GM18502 (cell line): Measurements from ENCODE around the gene RPA1.
"Not testable (repeated sequence)": the region's sequence is repeated elsewhere in the genome, so short reads cannot be mapped to it uniquely, and the experiment has no call there.

Source experiments
- ATAC-seq: cut with Tn5 transposase; IDR thresholded peaks from one replicate; pipeline ENCODE4 v1.9.1; 2021; ENCODE audit warnings: mild to moderate bottlenecking; ENCODE audit not compliant: unreplicated experiment, poor library complexity

The RPA1 gene

DNA sequence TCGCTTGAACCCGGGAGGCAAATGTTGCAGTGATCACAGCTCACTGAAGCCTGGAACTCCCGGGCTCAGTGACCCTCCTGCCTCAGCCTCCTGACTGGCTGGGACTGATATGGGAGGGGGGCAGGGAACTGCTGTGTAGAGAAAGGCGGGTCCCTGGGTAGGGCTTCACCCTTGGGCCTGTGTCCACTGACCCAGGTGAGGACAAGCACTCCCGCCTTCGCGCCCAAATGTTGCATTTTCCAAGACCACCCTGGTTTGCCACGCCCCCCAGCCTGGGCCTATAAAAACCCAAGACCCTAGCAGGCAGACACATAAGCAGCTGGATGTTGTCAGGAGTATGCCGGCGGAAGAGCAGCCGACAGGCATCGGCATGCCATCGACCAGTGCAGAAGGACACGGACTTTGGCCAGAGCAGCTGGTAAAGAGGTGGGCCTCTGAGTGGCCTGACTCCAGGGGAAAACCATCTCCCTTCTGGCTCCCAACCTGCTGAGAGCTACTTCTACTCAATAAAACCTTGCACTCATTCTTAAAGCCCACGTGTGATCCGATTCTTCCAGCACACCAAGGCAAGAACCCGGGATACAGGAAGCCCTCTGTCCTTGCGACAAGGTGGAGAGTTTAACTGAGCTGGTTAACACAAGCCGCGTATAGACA, 19.2 kb upstream of the RPA1 start:
- ATAC-seq, result no peak

DNA sequence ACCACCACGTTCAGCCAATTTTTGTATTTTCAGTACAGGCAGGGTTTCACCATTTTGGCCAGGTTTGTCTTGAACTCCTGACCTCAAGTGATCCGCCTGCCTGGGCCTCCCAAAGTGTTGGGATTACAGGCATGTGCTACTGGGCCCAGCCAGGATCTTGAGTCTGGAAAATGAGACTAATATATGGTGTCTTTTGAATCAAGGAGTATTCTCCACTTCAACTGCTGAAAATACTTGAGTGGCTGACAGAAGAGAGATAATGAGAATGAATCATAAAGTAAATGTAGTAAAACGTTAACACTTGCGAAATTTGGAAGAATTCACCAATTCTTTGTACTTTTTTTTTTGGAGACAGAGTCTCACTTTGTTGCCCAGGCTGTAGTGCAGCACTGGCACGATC, 16.7 kb upstream of the RPA1 start:
- ATAC-seq, result no peak

DNA sequence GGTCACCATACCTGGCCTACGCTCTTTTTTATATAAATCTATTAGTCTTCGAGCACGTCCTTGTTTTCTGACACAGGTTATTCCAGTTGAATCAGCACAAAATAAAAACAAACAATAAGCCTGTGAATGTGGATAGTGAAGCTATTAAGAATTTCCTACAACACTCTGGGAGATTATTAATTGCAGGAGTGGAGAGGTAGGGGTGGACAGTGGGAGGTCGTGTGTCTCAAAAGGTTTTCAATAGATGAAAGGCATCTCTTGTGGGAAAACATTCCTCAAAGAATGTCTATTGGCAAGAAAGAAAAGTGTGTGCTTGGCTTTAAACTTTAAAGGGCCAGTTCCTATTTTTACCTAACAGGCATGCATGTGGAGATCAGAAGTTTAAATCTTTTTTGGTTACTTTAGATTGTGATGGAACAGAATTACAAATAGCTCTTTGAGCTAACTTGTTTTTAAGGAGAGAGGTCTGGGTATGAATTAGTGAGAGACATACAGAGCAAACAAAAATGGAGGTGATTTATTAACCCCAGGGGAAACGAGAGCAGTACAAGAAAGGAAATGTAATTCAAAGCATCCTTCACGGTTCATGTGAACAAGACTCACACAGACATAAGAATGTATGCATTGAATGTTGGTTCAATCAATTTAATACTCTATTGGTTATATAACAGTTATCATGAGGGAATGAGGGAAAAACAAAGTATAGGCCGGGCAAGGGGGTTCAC, 9.1 kb upstream of the RPA1 start:
- ATAC-seq, result no peak

DNA sequence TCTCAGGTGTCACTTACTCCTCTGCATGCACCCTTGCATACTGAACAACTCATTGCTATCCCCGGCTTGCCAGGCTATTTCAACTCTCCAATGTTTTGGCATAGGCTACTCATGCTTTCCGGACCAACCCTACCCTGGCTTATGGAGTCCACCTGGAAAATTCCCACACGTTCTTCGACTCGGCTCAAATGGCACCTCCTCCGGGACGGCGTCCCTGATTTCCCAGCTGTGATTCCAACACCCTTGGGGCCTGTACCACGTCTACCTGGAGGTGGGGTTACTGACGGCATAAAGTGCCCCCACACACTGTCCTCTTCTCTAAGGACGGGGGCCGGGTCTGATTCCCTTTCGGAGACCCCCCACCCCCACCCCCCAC, 601 bp upstream of the RPA1 start:
- ATAC-seq, result no peak

DNA sequence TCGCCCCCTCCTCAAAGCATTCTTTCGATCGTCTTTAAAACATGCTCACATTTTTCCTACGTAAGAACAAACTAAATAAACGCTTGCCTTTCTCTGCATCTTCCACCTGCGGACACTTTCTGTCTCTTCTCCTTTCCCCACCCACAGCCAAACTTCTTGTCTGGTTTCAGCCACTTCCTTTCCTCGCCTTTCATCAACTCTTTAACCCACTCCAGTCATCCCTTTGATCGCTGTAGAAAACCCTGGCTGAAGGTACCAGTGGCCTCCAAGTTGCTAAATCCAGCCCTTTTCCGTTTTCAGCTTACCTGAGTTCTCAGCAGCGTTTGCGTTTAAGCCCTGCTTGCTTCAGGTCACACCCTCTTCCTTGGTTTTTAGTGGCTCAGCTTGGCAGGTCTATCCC, 483 bp downstream of the RPA1 start:
- ATAC-seq, result no peak

DNA sequence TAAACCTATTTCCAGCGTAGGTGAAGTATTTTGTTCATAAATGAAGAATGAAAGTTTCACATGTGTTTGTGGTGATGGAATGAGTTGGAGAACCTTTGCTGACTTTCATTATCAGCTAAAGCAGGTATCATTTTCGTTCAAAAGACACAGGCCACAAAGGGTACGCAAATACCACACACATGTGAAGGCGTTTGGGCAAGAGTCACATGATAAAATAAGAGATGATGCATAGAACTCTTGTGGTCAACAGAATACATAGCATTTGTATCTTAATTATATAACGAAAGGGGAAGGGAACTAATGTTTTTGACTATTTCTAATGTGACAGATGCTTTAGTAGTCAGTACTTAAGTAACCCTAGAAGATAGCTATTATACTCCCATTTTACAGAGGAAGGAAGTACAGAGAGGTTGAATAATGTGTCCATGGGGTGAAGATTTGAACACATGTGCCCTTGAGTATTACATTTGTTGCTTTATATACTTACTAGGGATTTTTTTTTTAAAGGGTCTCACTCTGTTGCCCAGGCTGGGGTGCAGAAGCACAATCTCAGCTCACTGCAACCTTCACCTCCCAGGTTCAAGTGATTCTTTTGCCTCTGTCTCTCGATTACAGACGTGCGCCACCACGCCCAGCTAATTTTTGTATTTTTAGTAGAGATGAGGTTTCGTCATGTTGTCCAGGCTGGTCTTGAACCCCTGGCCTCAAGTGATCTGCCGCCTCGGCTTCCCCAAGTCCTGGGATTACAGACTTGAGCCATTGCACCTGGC, 4.8 kb downstream of the RPA1 start:
- peak; percentile 57 for ATAC-seq

DNA sequence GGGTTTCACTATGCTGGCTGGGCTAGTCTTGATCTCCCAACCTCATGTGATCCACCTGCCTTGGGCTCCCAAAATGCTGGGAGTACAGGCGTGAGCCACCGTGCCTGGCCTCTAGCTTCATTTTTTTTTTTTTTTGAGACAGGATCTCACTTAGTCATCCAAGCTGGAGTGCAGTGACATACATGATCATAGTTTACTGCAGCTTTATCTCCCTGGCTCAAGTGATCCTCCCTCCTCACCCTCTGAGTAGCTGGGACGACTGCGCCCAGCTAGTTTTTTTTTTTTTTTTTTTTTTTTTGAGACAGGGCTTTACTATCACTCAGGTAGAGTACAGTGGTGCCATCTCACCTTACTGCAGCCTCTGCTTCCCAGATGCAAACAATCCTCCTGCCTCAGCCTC, 9.7 kb downstream of the RPA1 start:
- no peak for ATAC-seq

DNA sequence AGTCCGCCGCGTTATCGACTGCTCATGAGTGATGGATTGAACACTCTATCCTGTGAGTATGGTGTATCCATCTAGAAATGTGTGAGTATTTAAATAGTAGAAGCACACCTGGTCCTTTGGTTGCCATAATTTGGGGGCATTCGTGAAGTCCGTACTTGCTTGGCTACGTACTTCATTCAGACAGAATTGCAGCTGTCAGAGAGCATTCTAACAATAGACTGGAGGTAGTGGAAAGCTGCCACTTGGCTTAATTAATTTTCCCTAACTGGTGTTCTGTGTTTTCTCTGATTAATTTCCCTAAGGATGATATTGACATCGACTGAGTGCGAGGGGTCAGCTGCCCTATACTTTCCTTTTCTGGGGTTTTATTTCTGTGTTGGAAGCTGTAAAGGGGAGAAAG, 14.1 kb downstream of the RPA1 start:
- ATAC-seq, result no peak

DNA sequence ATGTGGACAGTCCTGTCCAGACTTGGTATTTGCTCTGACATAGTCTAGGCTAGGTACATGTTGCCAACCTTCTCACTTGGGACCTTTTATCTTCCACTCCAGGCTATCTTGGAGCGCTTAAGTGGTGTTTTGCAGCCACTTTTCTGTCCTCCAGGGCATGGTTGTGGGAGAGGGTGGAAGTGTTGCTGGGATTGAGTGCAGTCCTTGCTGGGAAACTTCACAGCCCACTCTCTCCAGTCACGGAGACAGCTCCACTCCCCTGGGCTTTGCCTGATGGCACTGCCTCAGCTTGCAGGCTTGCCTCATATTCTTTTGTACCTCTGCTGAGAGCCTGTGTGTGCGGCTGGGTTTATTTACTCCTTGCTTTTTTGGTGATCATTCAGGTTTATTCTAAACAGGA, 17.4 kb downstream of the RPA1 start:
- no peak for ATAC-seq

DNA sequence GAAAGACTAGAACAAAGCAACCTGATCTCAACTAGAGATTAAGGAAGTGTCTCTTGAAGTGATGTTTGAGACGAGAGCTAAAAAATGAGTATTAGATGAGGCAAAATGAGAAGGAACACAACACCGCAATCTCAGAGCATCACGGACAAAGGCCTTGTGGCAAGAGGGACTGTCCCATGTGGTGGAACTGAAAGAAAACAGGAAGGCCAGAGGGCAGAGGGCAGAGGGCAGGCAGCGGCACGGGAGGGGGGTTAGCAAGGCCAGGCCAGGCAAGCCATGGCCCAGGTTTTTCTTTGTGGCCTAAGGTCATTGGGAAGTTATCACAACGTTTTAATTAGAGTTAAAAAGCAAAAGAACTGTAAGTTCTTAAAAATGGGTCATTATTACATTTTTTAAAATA, 22.5 kb downstream of the RPA1 start:
- ATAC-seq, result no peak

DNA sequence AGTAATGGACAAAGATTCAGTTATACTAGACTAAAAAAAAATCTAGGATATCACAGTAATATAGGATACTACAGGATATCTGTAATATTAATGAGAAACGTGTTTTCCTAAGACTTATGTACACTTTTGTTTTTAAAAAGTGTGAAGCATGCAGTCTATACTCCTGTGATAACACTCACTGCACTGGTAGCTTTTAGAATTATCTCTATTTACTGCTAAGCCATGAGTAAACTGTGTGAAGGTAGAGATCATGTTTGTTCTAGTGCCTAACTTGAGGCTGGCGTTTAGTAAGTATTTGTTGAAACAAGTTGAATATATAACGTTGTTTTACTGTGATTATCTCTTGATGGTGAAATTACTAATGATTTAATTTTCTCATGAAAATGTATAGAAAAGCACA, 23.9 kb downstream of the RPA1 start:
- no peak for ATAC-seq

DNA sequence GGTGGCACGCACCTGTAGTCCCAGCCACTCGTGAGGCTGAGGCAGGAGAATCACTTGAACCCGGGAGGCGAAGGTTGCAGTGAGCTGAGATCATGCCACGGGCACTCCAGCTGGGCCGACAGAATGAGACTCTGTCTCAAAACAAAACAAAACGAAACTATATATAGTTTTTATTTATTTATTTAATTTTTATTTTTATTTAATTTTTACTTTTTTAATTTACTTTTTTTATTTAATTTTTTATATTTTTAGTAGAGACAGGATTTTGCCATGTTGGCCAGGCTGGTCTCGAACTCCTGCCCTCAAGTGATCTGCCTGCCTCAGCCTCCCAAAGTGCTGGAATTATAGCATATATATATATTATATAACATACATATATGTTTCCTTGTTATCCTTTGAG, 26.7 kb downstream of the RPA1 start:
- not testable (repeated sequence) for ATAC-seq

DNA sequence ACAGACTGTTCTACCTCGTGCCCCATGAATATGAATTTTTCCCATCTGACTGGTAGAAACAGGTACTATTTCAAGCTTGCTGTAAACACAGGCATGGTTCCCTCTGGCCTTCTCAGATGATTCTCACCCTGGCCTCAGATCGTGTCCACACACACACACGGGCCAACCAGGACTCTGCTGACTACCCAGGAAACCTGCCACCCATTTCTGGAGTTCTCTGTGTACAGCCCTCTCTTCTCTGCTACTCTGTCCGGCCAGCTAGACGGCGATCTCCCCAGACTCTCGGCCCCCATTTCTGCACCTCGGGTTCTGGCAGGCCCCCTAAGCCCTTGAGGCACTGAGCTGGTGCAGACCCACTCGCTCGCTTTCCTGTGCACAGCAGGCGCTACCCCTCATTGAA, 31.2 kb downstream of the RPA1 start:
- ATAC-seq, result no peak

DNA sequence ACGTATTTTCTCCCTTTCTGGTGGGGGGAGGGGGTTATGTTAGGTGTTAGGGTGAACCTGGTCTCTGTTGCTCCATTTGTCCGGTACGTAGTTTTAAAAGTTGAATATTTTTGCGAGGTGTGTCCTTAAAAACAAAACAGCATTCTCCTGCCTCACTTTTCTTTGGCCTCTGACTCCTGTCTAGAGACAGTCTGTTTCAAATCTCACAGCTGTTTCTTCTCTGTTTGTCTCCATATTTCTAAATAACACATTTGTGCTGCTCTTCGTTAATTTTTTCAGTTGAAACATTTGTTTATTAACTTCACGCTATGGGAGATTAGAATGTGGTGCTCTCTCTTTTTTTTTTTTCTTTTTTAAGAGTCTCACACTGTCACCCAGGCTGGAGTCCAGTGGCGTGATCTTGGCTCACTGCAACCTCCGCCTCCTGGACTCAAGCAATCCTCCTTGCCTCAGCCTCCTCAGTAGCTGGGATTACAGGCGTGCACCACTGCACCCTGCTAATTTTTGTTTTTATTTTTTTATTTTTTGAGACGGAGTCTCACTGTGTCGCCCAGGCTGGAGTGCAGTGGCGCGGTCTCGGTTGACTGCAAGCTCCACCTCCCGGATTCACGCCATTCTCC, 31.7 kb downstream of the RPA1 start:
- no peak for ATAC-seq

DNA sequence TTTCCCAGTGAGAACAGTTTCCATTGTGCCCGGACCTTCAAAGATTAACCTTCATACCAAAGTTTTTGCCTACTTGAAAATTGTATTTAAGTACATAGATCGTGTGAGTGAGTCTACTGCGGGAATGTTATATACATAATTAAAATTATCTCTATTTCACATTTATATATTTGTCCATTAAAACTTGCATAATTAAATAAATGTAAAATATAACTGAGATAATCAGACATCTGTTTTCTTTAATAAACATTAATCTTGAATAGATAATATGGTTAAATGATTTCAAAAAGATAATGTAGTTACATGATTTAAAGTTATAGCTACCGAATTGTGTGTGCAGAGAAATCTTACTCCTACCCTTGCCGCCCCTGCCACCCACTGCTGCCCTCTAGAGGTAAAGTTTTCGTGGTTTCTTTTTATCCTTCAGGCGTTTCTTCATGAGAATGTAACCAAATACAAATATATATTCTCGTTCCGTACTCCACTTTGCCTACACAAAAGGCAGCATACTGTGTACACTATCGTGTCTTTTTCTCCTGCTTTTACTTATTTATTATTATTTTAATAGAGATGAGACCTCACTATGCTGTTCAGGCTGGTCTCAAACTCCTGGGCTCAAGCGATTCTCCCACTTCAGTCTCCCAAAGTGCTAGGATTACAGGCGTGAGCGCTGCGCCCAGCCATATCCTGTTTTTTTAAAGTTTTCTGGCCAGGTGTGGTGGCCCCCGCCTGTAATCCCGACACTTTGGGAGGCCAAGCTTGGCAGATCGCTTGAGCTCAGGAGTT, 35.6 kb downstream of the RPA1 start:
- ATAC-seq, result no peak

DNA sequence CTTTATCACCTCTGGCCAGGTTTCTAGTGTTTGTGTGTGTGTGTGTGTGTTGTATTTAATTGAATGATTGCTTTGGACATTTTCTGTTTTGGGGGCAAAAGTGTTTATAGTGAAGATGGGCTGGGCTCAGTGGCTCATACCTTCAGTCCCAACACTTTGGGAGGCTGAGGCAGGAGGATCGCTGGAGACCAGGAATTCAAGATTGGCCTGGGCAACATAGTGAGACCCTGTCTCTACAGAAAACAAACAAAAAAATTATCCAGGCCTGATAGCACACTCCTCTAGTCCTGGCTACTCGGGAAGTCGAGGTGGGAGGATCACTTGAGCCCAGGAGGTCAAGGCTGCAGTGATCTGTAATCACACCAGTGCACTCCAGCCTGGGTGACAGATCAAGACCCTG, 37.5 kb downstream of the RPA1 start:
- no peak for ATAC-seq

DNA sequence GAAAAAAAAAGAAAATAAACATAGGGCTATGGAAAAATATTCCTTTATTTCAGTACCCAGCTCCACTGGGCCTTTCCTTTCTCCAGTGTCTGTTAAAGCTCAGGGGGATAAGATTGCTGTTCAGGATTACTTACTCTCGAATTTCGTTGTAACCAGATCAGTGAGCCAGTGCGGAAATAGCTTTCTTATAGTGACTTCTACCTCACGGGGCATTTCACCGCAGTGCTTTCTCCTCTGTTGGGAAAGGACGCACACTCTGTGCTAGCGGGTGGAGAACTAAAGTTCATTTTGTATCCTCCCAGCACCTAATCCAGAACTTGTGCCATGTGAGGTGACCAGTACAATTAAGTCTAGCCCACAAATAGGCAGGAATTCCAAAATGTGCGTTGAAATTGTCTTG, 38.3 kb downstream of the RPA1 start:
- no peak for ATAC-seq

DNA sequence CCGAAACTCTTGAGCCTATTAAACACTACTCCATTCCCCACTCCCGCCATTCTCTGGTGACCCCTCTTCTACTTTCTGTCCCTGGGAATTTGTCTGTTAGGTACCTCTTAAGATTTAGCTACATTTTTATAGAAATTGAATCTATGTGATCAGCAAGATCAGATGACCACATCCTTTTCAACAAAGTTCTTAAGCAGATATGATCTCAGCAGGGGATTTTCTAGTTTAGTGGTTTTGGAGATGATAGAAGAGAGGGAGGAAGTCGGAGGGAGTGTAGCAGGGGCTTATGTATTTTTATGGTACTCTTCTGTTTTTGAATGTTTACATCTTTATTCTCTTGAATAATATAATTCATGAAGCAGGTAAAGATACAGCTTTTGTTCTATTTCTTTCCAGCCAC, 40.8 kb downstream of the RPA1 start:
- no peak for ATAC-seq

DNA sequence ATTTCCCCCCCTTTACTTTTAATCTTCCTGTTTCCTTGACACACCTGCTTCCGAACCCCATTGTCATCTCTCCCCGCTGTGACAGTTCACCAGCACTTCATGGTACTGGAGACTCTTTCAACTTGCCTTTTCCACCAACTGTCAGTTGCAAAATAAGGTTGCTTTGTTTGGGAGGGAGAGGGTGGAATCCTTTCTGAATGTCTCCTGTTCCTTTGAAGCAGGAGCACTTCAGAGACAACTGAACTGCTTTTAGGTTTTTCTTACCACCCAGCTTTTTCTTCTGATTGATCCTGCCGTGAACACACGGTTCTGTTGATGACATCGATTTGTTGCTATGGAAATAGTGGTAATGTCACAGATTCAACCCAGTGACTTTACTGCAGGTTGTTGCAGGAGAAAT, 42.0 kb downstream of the RPA1 start:
- no peak for ATAC-seq

DNA sequence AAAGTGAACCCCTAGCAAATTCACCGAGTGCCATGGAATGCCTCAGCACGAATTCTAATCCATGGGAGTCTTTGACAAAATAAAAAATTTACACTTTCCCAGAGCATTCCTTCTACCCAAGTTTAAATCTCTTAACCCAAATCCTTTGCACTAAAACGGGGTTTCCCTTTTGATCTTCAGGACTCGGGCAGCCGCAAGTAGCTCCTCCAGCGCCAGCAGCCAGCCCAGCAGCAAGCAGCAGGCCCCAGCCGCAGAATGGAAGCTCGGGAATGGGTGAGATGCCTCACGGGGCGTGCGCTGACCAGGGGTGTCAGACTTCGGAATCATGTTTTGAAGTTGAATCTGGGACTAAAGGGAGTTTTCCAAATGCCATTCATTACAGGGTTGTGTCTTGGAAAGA, 42.4 kb downstream of the RPA1 start:
- no peak for ATAC-seq
